IMR-90 (cell line): Measurements from ENCODE around the gene MLLT3.

Experiments
- CTCF ChIP-seq: conservative IDR thresholded peaks from 2 replicates; pipeline ENCODE4 v1.5.1; 2012; ENCODE audit warnings: mild to moderate bottlenecking, low read depth, low read length, improper control_type of control experiment
- POLR2A ChIP-seq: IDR thresholded peaks from 2 replicates; pipeline ENCODE4 v1.6.1; 2012; ENCODE audit warnings: mild to moderate bottlenecking, low read depth, low read length

DNA sequence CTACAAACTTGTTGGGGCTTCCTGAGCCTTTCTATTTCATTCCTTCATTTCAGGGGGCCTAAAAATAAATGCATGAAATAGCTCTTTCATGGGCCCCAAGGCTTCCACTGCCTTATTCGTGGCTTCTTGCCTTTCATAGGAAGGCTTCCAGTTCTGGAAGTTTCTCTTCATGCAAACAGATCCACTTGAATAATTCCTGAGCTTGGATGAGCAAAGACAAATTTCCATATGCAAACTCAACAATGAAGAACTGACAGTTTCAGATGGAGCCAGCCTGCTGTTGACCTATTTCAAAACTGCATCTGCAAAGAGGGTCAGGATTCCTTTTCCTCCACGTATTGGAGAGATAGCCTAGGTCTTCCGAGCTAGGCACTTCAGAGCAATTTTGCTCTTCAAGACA, 142.1 kb downstream of the MLLT3 start:
- TF ChIP-seq CTCF (no peak), POLR2A (no peak)
